BE2C (cell line): ENCODE data around the gene FBXO4.
"Not testable (repeated sequence)": the region's sequence is repeated elsewhere in the genome, so short reads cannot be mapped to it uniquely, and the experiment has no call there.

ENCODE experiments used
- DNase-seq: peaks from one replicate; pipeline ENCODE4 v3.0.0-alpha.2; 2020
- H3K27me3 ChIP-seq: fragments of 250-450 bp; sonication (Bioruptor Pico); 2 replicates; pipeline ENCODE4 v1.5.1; 2020; ENCODE audit warnings: mild to moderate bottlenecking
- H3K36me3 ChIP-seq: fragments of 250-450 bp; sonication (Bioruptor Pico); 2 replicates; pipeline ENCODE4 v1.5.1; 2020; ENCODE audit warnings: mild to moderate bottlenecking
- H3K4me1 ChIP-seq: fragments of 250-450 bp; sonication (Bioruptor Pico); 2 replicates; pipeline ENCODE4 v1.5.1; 2020
- H3K4me3 ChIP-seq: 2 replicates; pipeline ENCODE4 v1.5.1; 2011; ENCODE audit warnings: low read depth, low read length
- H3K9me3 ChIP-seq: fragments of 250-450 bp; sonication (Bioruptor Pico); 2 replicates; pipeline ENCODE4 v1.5.1; 2020
- CTCF ChIP-seq: IDR thresholded peaks from 2 replicates; pipeline ENCODE4 v1.5.1; 2012; ENCODE audit warnings: mild to moderate bottlenecking, low read depth, low read length

Gene FBXO4

GRCh38 chr5:41978676-41979075 is 53.6 kb downstream of the FBXO4 start:
- H3K4me1 ChIP-seq: no peaks in the 10 kb centered on the region
- H3K9me3 ChIP-seq: no peaks in the 10 kb centered on the region
- no peaks in the 10 kb centered on the region for H3K36me3 ChIP-seq
- no peaks in the 10 kb centered on the region for H3K27me3 ChIP-seq
- TF ChIP-seq CTCF: no peak
- no peak overlapping the region for H3K4me3 ChIP-seq
- no peak for DNase-seq

- H3K9me3 ChIP-seq: no peaks in the 10 kb centered on the region
- H3K4me1 ChIP-seq: no peaks in the 10 kb centered on the region
- no peaks in the 10 kb centered on the region for H3K36me3 ChIP-seq
- H3K4me3 ChIP-seq: no peak overlapping the region
- H3K27me3 ChIP-seq: no peaks in the 10 kb centered on the region
- DNase-seq: no peak
- TF ChIP-seq CTCF: no peak
Observed at GRCh38 chr5:41980396-41980795, 55.3 kb downstream of the FBXO4 start.

GRCh38 chr5:41980870-41981269 is 55.8 kb downstream of the FBXO4 start:
- no peaks in the 10 kb centered on the region for H3K4me1 ChIP-seq
- DNase-seq: no peak
- H3K36me3 ChIP-seq: no peaks in the 10 kb centered on the region
- no peak overlapping the region for H3K4me3 ChIP-seq
- no peak for TF ChIP-seq CTCF
- no peaks in the 10 kb centered on the region for H3K9me3 ChIP-seq
- H3K27me3 ChIP-seq: 0 out of 2 replicates have a peak, but pooled peaks cover 4% of the 10 kb centered on the region

- H3K27me3 ChIP-seq, H3K4me1 ChIP-seq, DNase-seq, H3K9me3 ChIP-seq, H3K36me3 ChIP-seq, H3K4me3 ChIP-seq: not testable (repeated sequence)
Observed at GRCh38 chr5:41982858-41983257, 57.8 kb downstream of the FBXO4 start.

- H3K9me3 ChIP-seq: no peaks in the 10 kb centered on the region
- no peaks in the 10 kb centered on the region for H3K4me1 ChIP-seq
- no peak for TF ChIP-seq CTCF
- H3K4me3 ChIP-seq: no peak overlapping the region
- no peak for DNase-seq
- peaks cover 10% of the 10 kb centered on the region for H3K27me3 ChIP-seq
- H3K36me3 ChIP-seq: no peaks in the 10 kb centered on the region
Observed at GRCh38 chr5:41983284-41983683, 58.2 kb downstream of the FBXO4 start.

GRCh38 chr5:41985945-41986695 is 61.0 kb downstream of the FBXO4 start:
- Histone ChIP-seq H3K4me1 (no peaks in the 10 kb centered on the region), H3K36me3 (no peaks in the 10 kb centered on the region), H3K9me3 (no peaks in the 10 kb centered on the region), H3K27me3 (peaks cover 12% of the 10 kb centered on the region), H3K4me3 (no peak overlapping the region)
- no peak for DNase-seq
- TF ChIP-seq CTCF: no peak
